Measurements from ENCODE around the gene FUT2.

GRCh38 chr19:48715681-48716171 lies 20.0 kb downstream of the FUT2 start:
- no peak for TF ChIP-seq POLR2A (IDR thresholded peaks at IDR 0.05)
- TF ChIP-seq CTCF (IDR thresholded peaks at IDR 0.05) = no peak
